GM10266 (cell line): ENCODE data around the gene APBA2.

Experiments
- DNase-seq: peaks from one replicate; pipeline ENCODE4 v3.0.0; 2012; ENCODE audit errors: extremely low spot score
- TF ChIP-seq, protein P1 (sequence below): IDR thresholded peaks from 2 replicates; pipeline ENCODE4 v1.5.1; 2012; ENCODE audit warnings: mild to moderate bottlenecking, low read depth; ENCODE audit not compliant: control insufficient read depth, insufficient read depth; ENCODE audit errors: missing control alignments

The APBA2 gene

DNA sequence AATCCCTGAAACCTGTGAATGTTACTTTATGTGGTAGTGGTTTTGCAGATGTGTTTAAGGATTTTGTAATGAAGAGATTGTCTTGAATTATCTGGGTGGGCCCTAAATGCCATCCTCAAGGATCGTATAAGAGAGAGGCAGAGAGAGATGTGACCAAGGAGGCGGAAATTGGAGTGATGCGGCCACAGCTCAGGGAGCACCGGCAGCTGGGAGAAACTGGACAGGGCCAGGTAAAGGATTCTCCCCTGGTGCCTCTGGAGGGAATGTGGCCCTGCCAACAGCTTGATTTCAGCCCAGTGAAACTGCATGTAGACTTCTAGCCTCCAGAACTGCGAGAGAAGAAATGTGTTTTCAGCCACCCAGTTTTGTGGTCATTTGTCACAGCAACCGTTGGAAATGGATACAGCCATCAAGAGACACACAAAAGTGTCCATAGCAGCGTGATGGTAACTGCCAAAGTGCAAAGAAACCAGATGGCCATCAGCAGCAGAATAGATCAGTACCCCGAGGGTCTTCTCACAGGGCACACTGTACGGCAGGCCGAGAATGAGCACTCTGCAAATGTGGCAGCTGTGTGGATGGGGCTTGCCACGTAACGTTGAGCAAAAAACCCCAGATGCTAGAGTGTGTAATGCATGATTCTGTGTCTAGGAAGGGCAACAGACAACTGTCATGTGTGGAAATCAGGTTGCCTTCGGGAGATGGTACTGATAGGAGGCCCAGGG lies 12.2 kb downstream of the APBA2 start:
- no peak for DNase-seq
- TF ChIP-seq, protein P1, sequence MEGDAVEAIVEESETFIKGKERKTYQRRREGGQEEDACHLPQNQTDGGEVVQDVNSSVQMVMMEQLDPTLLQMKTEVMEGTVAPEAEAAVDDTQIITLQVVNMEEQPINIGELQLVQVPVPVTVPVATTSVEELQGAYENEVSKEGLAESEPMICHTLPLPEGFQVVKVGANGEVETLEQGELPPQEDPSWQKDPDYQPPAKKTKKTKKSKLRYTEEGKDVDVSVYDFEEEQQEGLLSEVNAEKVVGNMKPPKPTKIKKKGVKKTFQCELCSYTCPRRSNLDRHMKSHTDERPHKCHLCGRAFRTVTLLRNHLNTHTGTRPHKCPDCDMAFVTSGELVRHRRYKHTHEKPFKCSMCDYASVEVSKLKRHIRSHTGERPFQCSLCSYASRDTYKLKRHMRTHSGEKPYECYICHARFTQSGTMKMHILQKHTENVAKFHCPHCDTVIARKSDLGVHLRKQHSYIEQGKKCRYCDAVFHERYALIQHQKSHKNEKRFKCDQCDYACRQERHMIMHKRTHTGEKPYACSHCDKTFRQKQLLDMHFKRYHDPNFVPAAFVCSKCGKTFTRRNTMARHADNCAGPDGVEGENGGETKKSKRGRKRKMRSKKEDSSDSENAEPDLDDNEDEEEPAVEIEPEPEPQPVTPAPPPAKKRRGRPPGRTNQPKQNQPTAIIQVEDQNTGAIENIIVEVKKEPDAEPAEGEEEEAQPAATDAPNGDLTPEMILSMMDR, result no peak

DNA sequence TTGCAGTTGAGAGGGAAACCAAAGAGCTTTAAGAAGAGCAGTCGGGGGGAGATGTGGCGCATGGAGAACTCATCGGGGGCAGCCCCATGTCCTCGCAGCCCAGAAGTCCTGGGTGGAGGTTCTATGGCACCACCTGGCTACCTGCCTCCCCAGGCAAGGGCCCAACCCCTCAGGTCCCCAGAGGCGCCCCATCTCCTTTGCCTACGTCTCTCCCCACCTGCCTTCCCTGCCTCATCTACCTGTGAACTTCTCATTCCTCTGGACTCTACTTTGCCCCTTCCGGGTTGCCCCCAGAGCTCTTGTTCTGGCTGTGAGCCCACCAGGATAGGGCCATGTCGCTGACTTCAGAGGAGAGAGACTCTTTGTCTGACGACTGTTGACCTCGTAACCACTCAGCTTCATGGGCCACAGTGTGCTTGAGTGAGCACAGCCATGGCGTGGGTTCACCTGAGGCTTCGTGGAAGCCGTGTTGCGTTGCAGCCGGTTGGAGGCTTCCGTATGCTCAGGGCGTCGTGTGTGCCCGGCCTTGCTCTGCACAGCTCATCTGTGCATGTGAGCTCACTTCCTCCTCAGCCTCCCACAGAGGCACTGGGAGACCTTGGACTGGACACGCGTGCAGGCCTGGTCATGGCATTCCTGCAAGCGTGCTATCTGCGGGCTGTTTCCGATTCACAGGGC lies 13.4 kb downstream of the APBA2 start:
- DNase-seq, result no peak
- TF ChIP-seq, protein P1, result no peak

DNA sequence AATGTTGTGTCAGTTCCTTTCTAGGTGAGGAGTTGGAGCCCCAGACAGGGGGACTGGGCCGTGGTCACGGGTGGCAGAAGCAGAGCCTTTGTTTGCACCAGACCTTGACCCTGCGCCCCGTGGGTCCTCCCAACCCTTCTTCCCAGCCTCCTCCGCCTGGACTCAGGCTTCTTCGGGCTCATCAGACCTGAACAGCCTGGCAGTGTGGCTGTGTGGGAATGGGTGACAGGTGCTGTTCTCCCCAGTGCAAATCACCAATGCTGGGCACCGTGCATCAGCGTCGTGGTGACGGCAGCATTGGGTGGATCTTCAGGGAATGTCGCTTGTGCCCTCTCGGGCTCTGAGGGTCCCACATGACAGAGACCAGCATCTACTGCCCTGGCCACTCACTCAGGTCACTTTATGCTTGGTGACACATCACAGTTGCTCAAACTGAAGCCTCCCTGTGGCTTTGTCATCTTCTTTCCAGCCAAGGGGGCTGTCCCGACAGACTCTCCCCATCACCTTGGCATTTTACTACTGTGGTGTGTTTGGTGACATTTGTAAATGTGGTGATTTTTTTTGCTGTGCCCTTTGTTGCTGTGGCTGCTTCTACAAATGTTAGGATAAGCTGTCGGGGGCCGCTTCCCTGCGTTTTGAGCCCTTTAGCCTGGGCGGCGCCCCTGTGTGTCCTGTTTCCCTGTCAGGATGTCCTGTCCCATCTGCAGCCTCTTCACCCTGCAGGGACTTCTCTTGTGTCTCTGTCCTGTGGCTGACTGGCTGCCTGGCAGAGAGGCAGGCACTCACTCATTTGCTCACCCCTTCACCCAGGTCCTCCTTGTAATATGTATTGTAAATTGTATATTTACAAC lies 14.5 kb downstream of the APBA2 start:
- DNase-seq, result no peak
- TF ChIP-seq, protein P1, result no peak

DNA sequence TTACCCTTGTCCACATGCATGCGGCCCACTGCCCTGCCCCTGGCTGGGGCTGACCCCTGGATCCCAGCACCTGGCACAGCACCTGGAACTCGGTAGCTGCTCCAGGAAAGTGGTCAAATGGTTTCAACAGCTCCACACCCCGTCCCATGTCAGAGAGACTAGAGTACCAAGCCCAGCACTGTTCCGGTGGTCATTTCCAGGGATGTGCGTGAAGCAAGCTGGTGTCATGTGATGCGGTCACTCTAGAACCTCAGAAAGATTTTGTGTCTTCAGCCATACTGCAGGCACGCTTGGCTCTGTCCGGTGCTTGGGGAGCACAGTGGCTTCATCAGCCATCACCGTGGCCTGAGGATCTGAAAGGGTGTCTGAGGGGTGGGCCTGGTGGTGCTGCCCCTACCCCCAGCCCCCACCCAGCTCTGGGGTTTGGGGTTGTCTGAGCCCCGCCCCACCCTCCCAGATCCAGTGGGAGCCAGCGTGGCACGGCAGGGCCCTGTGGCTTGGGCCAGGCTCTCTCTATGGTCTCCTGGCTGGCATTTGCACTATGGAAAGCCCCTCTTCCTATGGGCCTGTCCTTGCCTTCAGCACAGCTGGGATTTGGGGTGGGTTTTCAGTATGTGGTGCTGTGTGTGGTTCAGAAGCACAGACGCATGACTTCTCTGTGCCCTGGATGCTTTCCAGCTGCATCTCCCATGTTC lies 15.3 kb downstream of the APBA2 start:
- TF ChIP-seq, protein P1, result no peak
- DNase-seq, result no peak

DNA sequence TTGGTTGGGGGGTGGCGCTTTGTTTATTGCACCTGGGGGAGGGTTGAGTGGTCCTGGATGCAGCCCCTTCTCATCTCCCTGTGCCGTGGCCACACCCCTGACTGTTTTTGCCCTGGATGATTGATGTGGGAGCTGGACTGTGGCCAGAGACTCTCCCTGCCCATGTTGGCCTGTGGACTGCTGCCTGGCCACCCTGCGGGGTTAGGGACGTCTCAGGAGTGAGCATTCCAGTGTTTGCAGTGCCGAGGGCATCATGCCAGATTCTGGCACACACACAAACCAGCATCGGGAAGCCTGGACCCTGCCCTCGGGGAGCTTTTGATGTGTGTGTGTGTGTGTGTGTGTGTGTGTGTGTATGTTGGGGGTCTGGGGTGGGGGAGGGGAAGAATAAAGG lies 15.8 kb downstream of the APBA2 start:
- DNase-seq, result no peak
- TF ChIP-seq, protein P1, result no peak

DNA sequence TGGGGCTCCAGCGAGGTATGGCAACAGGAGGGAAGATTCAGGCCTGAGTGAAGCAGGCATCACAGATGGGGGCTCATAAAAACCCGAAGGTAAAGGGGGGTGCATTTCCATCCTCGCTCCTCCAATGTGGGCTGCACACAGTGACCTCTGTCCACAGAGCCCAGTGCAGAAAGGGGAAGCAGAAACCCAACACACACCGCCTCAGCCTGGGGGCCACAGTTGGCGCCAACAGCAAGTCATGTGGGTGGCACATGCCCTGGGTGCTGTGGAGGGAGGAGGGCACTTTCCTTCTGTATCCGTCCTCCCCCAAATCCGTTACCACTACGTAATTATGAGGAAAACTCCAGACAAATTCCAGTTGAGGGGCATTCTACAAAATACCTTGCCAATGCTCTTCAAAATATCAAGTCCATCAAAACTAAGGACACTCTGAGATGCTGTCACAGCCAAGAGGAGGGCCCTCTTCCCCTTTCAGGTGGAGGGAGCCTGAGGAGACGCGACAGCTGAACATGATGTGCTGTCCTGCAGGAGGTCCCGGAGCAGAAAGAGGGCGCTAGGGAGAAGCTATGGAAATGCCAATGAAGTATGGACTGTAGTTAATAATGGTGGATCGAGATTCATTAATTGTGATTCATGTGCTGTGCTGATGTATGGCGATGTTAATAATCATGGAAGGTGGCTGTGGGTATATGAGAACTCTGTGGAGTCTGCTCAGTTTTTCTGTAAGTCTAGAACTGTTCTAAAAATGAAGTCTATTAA lies 16.4 kb downstream of the APBA2 start:
- no peak for DNase-seq
- TF ChIP-seq, protein P1, result no peak
